GM18858 (cell line): ENCODE data around the gene CCDC7.
"Not testable (repeated sequence)": the region's sequence is repeated elsewhere in the genome, so short reads cannot be mapped to it uniquely, and the experiment has no call there.

Experiments
- ATAC-seq: cut with Tn5 transposase; IDR thresholded peaks from one replicate; pipeline ENCODE4 v1.9.1; 2021; ENCODE audit not compliant: unreplicated experiment

Gene CCDC7

GRCh38 chr10:32548208-32548607, 102.3 kb downstream of the CCDC7 start:
- ATAC-seq = no peak

- no peak for ATAC-seq
Observed at GRCh38 chr10:32556783-32557395, 110.9 kb downstream of the CCDC7 start.

DNA sequence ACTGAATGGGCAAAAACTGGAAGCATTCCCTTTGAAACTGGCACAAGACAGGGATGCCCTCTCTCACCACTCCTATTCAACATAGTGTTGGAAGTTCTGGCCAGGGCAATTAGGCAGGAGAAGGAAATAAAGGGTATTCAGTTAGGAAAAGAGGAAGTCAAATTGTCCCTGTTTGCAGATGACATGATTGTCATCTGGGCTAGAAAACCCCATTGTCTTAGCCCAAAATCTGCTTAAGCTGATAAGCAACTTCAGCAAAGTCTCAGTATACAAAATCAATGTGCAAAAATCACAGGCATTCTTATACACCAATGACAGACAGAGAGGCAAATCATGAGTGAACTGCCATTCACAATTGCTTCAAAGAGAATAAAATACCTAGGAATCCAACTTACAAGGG, 116.8 kb downstream of the CCDC7 start:
- not testable (repeated sequence) for ATAC-seq

GRCh38 chr10:32577448-32577847, 131.5 kb downstream of the CCDC7 start:
- no peak for ATAC-seq

- no peak for ATAC-seq
Observed at GRCh38 chr10:32582946-32583345, 137.0 kb downstream of the CCDC7 start.

DNA sequence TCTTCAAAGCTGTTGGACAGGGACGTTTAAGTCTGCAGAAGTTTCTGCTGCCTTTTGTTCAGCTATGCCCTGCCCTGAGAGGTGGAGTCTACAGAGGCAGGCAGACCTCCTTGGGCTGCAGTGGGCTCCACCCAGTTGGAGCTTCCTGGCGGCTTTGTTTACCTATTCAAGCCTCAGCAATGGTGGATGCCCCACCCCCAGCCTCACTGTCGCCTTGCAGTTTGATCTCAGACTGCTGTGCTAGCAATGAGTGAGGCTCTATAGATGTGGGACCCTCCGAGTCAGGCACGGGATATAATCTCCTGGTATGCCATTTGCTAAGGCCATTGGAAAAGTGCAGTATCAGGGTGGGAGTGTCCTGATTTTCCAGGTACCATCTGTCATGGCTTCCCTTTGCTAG, 152.1 kb downstream of the CCDC7 start:
- ATAC-seq = not testable (repeated sequence)

DNA sequence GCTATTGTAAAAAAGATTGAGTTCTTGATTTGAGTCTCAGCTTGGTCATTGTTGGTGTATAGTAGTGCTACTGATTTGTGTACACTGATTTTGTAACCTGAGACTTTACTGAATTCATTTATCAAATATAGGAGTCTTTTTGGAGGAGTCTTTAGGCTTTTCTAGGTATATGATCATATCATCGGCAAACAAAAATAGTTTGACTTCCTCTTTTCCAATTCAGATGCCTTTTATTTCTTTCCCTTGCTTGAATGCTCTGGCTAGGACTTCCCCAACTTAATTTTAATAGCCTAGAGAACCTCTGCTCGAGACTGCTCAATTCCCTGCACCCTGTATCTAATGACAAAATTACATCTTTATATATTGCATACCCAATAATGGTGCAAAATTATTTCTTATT, 154.4 kb downstream of the CCDC7 start:
- no peak for ATAC-seq

GRCh38 chr10:32601562-32601961, 155.6 kb downstream of the CCDC7 start:
- ATAC-seq = not testable (repeated sequence)

GRCh38 chr10:32605787-32606186, 159.8 kb downstream of the CCDC7 start:
- no peak for ATAC-seq

GRCh38 chr10:32610543-32610942, 164.6 kb downstream of the CCDC7 start:
- not testable (repeated sequence) for ATAC-seq

DNA sequence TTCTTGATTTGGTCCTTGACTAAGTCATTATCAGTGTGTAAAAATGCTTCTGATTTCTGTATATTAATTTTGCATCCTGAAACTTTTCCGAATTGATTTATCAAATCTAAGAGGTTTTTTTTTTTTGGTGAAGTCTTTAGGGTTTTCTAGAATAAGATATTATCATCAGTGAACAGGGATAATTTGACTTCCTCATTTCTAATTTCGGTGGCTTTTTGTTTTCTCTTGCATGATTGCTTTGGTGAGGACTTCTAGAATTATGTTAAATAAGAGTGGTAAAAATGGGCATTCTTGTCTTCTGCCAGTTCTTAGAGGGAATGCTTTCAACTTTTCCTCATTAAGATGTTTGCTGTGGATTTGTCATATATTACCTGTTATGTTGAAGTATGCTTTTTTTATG, 170.5 kb downstream of the CCDC7 start:
- no peak for ATAC-seq

GRCh38 chr10:32618482-32618881, 172.5 kb downstream of the CCDC7 start:
- ATAC-seq = no peak

DNA sequence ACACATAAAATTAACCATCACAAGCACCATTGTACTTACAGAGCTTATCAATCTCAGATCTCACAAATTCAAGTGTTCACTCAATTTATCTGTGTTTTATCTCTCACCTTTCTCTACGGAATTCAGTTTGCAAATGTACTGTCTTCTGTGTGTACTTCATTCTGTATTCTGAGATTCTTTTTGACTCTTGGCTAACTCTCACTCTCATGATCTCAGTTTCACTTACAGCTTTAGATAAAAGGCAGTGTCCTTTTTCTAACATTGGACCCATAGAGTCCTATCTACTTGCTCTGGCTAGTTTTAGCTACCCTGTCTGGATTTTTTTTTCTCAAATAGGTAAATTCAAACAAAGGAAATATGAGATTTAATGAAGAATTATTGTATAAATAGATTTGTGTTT, 176.0 kb downstream of the CCDC7 start:
- no peak for ATAC-seq

GRCh38 chr10:32622409-32622808, 176.5 kb downstream of the CCDC7 start:
- ATAC-seq = no peak

GRCh38 chr10:32627183-32627582, 181.2 kb downstream of the CCDC7 start:
- ATAC-seq = no peak

GRCh38 chr10:32629910-32630309, 184.0 kb downstream of the CCDC7 start:
- no peak for ATAC-seq

- ATAC-seq = no peak
Observed at GRCh38 chr10:32646535-32646934, 200.6 kb downstream of the CCDC7 start.

- ATAC-seq = peak; percentile 74
Observed at GRCh38 chr10:32650246-32650655, 204.3 kb downstream of the CCDC7 start.

- not testable (repeated sequence) for ATAC-seq
Observed at GRCh38 chr10:32657430-32657829, 211.5 kb downstream of the CCDC7 start.

GRCh38 chr10:32661346-32661745, 215.4 kb downstream of the CCDC7 start:
- no peak for ATAC-seq

- no peak for ATAC-seq
Observed at GRCh38 chr10:32680803-32681557, 235.0 kb downstream of the CCDC7 start.

GRCh38 chr10:32684291-32684690, 238.4 kb downstream of the CCDC7 start:
- no peak for ATAC-seq

GRCh38 chr10:32687116-32687515, 241.2 kb downstream of the CCDC7 start:
- ATAC-seq = no peak
